ENCODE results near the gene RCAN2. TPM values are rescaled to one million over a fixed set of nuclear protein-coding genes. Genes with fewer than 3 reads are reported as not detected.

Gene RCAN2
- total RNA-seq, 1 experiment from 2014 or later = 0.05 TPM

DNA sequence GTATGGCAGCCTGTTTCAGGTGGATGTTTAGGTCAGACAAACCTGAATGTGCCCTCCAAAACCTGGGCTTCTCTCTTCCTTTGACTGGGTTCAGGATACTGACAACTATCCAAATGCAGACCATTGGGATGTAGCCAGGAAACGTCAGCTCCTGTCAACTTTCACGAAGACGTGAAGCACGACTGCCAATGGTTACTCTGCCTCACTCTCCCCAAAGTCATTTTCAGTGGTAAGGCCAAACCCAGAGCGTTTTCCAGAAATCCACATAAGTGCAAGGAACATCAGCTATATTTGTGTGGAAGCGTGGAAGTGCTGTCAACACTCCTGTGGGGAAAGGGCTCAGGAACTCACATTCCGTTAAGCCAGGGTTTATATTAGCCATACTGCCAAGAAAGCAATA is 20.1 kb upstream of the RCAN2 start:
- ATAC-seq (no peak), DNase-seq (ENCODE audit: low read depth, low spot score) (no peak)
- Histone ChIP-seq H3K27ac (ENCODE audit: low read length) (no peak overlapping the region), H3K4me1 (ENCODE audit: control insufficient read depth, insufficient read depth, low read length) (no peaks in the 10 kb centered on the region), H3K36me3 (ENCODE audit: control insufficient read depth, insufficient read depth, low read length) (no peaks in the 10 kb centered on the region), H3K9me3 (ENCODE audit: control insufficient read depth, insufficient read depth, low read depth, low read length) (no peaks in the 10 kb centered on the region), H3K4me3 (ENCODE audit: low read depth in 2 of 2, low read length in 2 of 2) (no peak overlapping the region), H3K27me3 (ENCODE audit: control insufficient read depth, insufficient read depth, low read length) (no peaks in the 10 kb centered on the region)
- POLR2A ChIA-PET = no interaction called here
- BruUV-seq (replicated peaks) = no TSS peak
- intact Hi-C loops (cut with micrococcal nuclease; ENCODE audit: unreplicated experiment) = no loop called here
- CTCF ChIA-PET = no interaction called here
- TF ChIP-seq, protein P1, sequence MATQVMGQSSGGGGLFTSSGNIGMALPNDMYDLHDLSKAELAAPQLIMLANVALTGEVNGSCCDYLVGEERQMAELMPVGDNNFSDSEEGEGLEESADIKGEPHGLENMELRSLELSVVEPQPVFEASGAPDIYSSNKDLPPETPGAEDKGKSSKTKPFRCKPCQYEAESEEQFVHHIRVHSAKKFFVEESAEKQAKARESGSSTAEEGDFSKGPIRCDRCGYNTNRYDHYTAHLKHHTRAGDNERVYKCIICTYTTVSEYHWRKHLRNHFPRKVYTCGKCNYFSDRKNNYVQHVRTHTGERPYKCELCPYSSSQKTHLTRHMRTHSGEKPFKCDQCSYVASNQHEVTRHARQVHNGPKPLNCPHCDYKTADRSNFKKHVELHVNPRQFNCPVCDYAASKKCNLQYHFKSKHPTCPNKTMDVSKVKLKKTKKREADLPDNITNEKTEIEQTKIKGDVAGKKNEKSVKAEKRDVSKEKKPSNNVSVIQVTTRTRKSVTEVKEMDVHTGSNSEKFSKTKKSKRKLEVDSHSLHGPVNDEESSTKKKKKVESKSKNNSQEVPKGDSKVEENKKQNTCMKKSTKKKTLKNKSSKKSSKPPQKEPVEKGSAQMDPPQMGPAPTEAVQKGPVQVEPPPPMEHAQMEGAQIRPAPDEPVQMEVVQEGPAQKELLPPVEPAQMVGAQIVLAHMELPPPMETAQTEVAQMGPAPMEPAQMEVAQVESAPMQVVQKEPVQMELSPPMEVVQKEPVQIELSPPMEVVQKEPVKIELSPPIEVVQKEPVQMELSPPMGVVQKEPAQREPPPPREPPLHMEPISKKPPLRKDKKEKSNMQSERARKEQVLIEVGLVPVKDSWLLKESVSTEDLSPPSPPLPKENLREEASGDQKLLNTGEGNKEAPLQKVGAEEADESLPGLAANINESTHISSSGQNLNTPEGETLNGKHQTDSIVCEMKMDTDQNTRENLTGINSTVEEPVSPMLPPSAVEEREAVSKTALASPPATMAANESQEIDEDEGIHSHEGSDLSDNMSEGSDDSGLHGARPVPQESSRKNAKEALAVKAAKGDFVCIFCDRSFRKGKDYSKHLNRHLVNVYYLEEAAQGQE (IDR thresholded peaks at IDR 0.05; ENCODE audit: insufficient read depth in 1 of 2, low read depth in 2 of 2, low read length in 1 of 2) = no peak
- TF ChIP-seq TCF7L2 (IDR thresholded peaks at IDR 0.05; ENCODE audit: low read depth, low read length) (no peak), POLR2AphosphoS5 (IDR thresholded peaks at IDR 0.05; ENCODE audit: low read depth, low read length) (no peak), SIN3A (IDR thresholded peaks at IDR 0.05; ENCODE audit: borderline replicate concordance, insufficient read depth, low read depth, low read length) (no peak)
- TF ChIP-seq, protein P2, sequence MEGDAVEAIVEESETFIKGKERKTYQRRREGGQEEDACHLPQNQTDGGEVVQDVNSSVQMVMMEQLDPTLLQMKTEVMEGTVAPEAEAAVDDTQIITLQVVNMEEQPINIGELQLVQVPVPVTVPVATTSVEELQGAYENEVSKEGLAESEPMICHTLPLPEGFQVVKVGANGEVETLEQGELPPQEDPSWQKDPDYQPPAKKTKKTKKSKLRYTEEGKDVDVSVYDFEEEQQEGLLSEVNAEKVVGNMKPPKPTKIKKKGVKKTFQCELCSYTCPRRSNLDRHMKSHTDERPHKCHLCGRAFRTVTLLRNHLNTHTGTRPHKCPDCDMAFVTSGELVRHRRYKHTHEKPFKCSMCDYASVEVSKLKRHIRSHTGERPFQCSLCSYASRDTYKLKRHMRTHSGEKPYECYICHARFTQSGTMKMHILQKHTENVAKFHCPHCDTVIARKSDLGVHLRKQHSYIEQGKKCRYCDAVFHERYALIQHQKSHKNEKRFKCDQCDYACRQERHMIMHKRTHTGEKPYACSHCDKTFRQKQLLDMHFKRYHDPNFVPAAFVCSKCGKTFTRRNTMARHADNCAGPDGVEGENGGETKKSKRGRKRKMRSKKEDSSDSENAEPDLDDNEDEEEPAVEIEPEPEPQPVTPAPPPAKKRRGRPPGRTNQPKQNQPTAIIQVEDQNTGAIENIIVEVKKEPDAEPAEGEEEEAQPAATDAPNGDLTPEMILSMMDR (IDR thresholded peaks at IDR 0.05) = no peak
- in situ Hi-C loops (cut with HindIII; ENCODE audit: low pct_unique_long_range_greater_than_20kb, low sequenced_read_pairs) = no loop called here

DNA sequence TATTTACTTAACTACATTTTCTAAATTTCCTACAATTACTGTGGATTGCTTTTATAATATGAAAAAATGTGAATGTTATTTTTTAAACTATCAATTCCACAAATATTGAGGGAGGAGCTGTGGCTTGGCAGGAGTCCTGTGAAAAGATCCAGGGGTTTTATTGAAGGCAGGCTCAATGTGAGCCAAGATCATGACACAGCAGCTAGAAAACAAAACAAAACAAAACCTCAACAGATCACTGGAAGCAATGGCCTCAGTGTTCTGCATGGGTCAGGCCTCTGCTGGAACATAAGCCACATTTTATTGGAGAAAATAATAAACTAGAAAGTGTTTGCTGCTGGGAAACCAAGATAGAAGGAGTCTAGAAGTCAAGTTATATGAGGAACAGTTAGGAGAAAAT is 19.4 kb upstream of the RCAN2 start:
- H3K36me3 ChIP-seq (ENCODE audit: control insufficient read depth, insufficient read depth, low read length) = no peaks in the 10 kb centered on the region
- H3K4me3 ChIP-seq (ENCODE audit: low read depth in 2 of 2, low read length in 2 of 2) = no peak overlapping the region
- H3K4me1 ChIP-seq (ENCODE audit: control insufficient read depth, insufficient read depth, low read length) = no peaks in the 10 kb centered on the region
- intact Hi-C loops (cut with micrococcal nuclease; ENCODE audit: unreplicated experiment) (no loop called here), in situ Hi-C loops (cut with HindIII; ENCODE audit: low pct_unique_long_range_greater_than_20kb, low sequenced_read_pairs) (no loop called here)
- no TSS peak for BruUV-seq (replicated peaks)
- ChIA-PET CTCF (no interaction called here), POLR2A (no interaction called here)
- H3K27me3 ChIP-seq (ENCODE audit: control insufficient read depth, insufficient read depth, low read length) = no peaks in the 10 kb centered on the region
- no peak for TF ChIP-seq TCF7L2 (IDR thresholded peaks at IDR 0.05; ENCODE audit: low read depth, low read length)
- TF ChIP-seq, protein P1 (IDR thresholded peaks at IDR 0.05; ENCODE audit: insufficient read depth in 1 of 2, low read depth in 2 of 2, low read length in 1 of 2) = no peak
- TF ChIP-seq, protein P2 (IDR thresholded peaks at IDR 0.05) = no peak
- TF ChIP-seq POLR2AphosphoS5 (IDR thresholded peaks at IDR 0.05; ENCODE audit: low read depth, low read length) = no peak
- no peak for TF ChIP-seq SIN3A (IDR thresholded peaks at IDR 0.05; ENCODE audit: borderline replicate concordance, insufficient read depth, low read depth, low read length)
- no peaks in the 10 kb centered on the region for H3K9me3 ChIP-seq (ENCODE audit: control insufficient read depth, insufficient read depth, low read depth, low read length)
- H3K27ac ChIP-seq (ENCODE audit: low read length) = no peak overlapping the region
- ATAC-seq (no peak), DNase-seq (ENCODE audit: low read depth, low spot score) (no peak)
